DOHH2 (cell line): ENCODE data around the gene RANBP10.

ENCODE experiments used
- H3F3A ChIP-seq: fragments of 200-600 bp; sonication (generic), shearing (Covaris generic); 2 replicates; pipeline ENCODE4 v1.6.0; 2016; ENCODE audit warnings: antibody characterized with exemption, mild to moderate bottlenecking; ENCODE audit not compliant: control insufficient read depth, insufficient read depth
- H3K27ac ChIP-seq: fragments of 200-600 bp; sonication (generic); 2 replicates; pipeline ENCODE4 v1.5.1; 2014; ENCODE audit warnings: low read depth, mild to moderate bottlenecking, low read length, moderate library complexity
- H3K27me3 ChIP-seq: fragments of 200-600 bp; sonication (generic); 2 replicates; pipeline ENCODE4 v1.6.1; 2014; ENCODE audit warnings: mild to moderate bottlenecking, low read length, mixed read lengths; ENCODE audit not compliant: control insufficient read depth
- H3K36me3 ChIP-seq: fragments of 200-600 bp; sonication (generic); 2 replicates; pipeline ENCODE4 v1.6.1; 2014; ENCODE audit warnings: mild to moderate bottlenecking, low read length, moderate library complexity, mixed read lengths; ENCODE audit not compliant: control insufficient read depth
- H3K4me1 ChIP-seq: fragments of 200-600 bp; sonication (generic); 2 replicates; pipeline ENCODE4 v1.6.1; 2014; ENCODE audit warnings: mild to moderate bottlenecking, low read length, mixed read lengths; ENCODE audit not compliant: control insufficient read depth
- H3K4me2 ChIP-seq: fragments of 200-600 bp; sonication (generic); 2 replicates; pipeline ENCODE4 v1.6.0; 2014; ENCODE audit warnings: mild to moderate bottlenecking, low read length, moderate library complexity
- H3K4me3 ChIP-seq: fragments of 200-600 bp; sonication (generic); 2 replicates; pipeline ENCODE4 v1.5.1; 2014; ENCODE audit warnings: mild to moderate bottlenecking, low read length, mixed read lengths
- H3K79me2 ChIP-seq: fragments of 200-600 bp; sonication (generic); 2 replicates; pipeline ENCODE4 v1.6.1; 2014; ENCODE audit warnings: mild to moderate bottlenecking, low read length, mixed read lengths; ENCODE audit not compliant: control insufficient read depth
- H3K9me2 ChIP-seq: fragments of 200-600 bp; sonication (generic); replicated peaks from 2 replicates; pipeline ENCODE4 v1.6.1; 2014; ENCODE audit warnings: mild to moderate bottlenecking, low read length, mixed read lengths; ENCODE audit not compliant: control insufficient read depth
- H3K9me3 ChIP-seq: fragments of 200-600 bp; sonication (generic); 2 replicates; pipeline ENCODE4 v1.6.1; 2014; ENCODE audit warnings: antibody characterized with exemption, low read length, mixed read lengths; ENCODE audit not compliant: control insufficient read depth, insufficient read depth
- H4K20me1 ChIP-seq: fragments of 200-600 bp; sonication (generic); 2 replicates; pipeline ENCODE4 v1.6.0; 2014; ENCODE audit warnings: low read depth, mild to moderate bottlenecking, antibody characterized with exemption, low read length, moderate library complexity; ENCODE audit not compliant: control insufficient read depth, insufficient read depth
- EZH2phosphoT487 ChIP-seq: fragments of 200-600 bp; sonication (generic); IDR thresholded peaks from 2 replicates; pipeline ENCODE4 v1.6.1; 2017; ENCODE audit warnings: borderline replicate concordance, mild to moderate bottlenecking, antibody characterized with exemption, low read length, moderate library complexity, mixed read lengths
- TF ChIP-seq, protein P1 (sequence below): fragments of 200-600 bp; sonication (generic); IDR thresholded peaks from one replicate; pipeline ENCODE4 v1.5.1; 2014; ENCODE audit warnings: antibody characterized with exemption, mild to moderate bottlenecking, low read depth, low read length; ENCODE audit not compliant: poor library complexity, severe bottlenecking

RANBP10 gene

GRCh38 chr16:67783353-67783725 lies 23.0 kb downstream of the RANBP10 start:
- Histone ChIP-seq H3K4me3 (no peak overlapping the region), H3K9me3 (no peaks in the 10 kb centered on the region), H3K79me2 (peaks cover 26% of the 10 kb centered on the region), H3K27ac (no peak overlapping the region), H3K36me3 (no peaks in the 10 kb centered on the region), H3K9me2 (no peaks in the 10 kb centered on the region), H3K27me3 (no peaks in the 10 kb centered on the region), H3K4me1 (peaks cover 18% of the 10 kb centered on the region), H4K20me1 (no peaks in the 10 kb centered on the region), H3F3A (0 out of 2 replicates have a peak, but pooled peaks cover 3% of the 10 kb centered on the region), H3K4me2 (no peak overlapping the region)
- TF ChIP-seq EZH2phosphoT487: no peak
- TF ChIP-seq, protein P1, sequence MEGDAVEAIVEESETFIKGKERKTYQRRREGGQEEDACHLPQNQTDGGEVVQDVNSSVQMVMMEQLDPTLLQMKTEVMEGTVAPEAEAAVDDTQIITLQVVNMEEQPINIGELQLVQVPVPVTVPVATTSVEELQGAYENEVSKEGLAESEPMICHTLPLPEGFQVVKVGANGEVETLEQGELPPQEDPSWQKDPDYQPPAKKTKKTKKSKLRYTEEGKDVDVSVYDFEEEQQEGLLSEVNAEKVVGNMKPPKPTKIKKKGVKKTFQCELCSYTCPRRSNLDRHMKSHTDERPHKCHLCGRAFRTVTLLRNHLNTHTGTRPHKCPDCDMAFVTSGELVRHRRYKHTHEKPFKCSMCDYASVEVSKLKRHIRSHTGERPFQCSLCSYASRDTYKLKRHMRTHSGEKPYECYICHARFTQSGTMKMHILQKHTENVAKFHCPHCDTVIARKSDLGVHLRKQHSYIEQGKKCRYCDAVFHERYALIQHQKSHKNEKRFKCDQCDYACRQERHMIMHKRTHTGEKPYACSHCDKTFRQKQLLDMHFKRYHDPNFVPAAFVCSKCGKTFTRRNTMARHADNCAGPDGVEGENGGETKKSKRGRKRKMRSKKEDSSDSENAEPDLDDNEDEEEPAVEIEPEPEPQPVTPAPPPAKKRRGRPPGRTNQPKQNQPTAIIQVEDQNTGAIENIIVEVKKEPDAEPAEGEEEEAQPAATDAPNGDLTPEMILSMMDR: no peak

DNA sequence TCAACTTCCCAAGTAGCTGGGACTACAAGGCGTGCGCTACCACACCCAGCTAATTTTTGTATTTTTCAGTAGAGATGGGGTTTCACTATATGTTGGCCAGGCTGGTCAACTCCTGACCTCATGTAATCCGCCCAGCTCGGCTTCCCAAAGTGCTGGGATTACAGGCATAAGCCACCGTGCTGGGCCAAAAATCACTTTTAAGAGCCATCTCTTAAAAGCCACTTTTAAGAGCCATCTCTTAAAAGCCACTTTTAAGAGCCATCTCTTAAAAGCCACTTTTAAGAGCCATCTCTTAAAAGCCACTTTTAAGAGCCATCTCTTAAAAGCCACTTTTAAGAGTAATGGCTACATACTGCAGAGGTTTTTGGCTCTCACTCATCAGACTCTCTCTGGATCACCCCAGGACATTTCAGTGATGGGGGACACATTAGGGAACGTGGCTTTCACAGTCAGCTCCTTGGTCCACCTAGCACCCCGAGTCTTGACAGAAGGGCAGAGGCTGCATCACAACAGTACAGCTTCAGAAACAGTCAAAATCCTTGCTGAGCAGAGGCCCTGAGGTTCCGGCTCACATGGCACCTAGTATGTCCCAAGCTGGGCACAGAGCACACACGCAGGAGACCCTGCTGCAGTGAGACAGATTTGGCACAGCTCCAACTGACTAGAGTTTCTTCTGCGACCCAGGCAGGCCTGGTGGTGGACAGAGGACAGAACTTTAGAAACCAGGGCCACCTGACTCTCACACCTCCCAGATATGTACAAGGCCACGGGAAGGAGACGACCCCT lies 23.6 kb downstream of the RANBP10 start:
- Histone ChIP-seq H3K9me3 (no peaks in the 10 kb centered on the region), H3K4me3 (no peak overlapping the region), H3K36me3 (no peaks in the 10 kb centered on the region), H3K79me2 (peaks cover 22% of the 10 kb centered on the region), H3K27ac (no peak overlapping the region), H3F3A (0 out of 2 replicates have a peak, but pooled peaks cover 3% of the 10 kb centered on the region), H4K20me1 (no peaks in the 10 kb centered on the region), H3K4me2 (no peak overlapping the region), H3K4me1 (peaks cover 18% of the 10 kb centered on the region), H3K9me2 (no peaks in the 10 kb centered on the region), H3K27me3 (no peaks in the 10 kb centered on the region)
- TF ChIP-seq EZH2phosphoT487: no peak
- TF ChIP-seq, protein P1: no peak

GRCh38 chr16:67781565-67781921 lies 24.8 kb downstream of the RANBP10 start:
- H3F3A ChIP-seq: 0 out of 2 replicates have a peak, but pooled peaks cover 2% of the 10 kb centered on the region

More at GRCh38 chr16:67781565-67781921, 24.8 kb downstream of the RANBP10 start:
- H3K79me2 ChIP-seq: peaks cover 14% of the 10 kb centered on the region
- no peak for TF ChIP-seq EZH2phosphoT487
- TF ChIP-seq, protein P1: no peak
- H3K9me2 ChIP-seq: no peaks in the 10 kb centered on the region
- H3K36me3 ChIP-seq: no peaks in the 10 kb centered on the region
- no peaks in the 10 kb centered on the region for H4K20me1 ChIP-seq
- no peak overlapping the region for H3K4me2 ChIP-seq
- no peaks in the 10 kb centered on the region for H3K9me3 ChIP-seq
- no peak overlapping the region for H3K27ac ChIP-seq
- peaks cover 7% of the 10 kb centered on the region for H3K4me1 ChIP-seq
- no peak overlapping the region for H3K4me3 ChIP-seq
- H3K27me3 ChIP-seq: no peaks in the 10 kb centered on the region
